Kidney (tissue), 14 donors: ENCODE results near the gene PHACTR1. TPM values are rescaled to one million over a fixed set of nuclear protein-coding genes. Genes with fewer than 3 reads are reported as not detected.

Experiments used
- DNase-seq, 5 donors: peaks; one replicate each; pipeline ENCODE4 v3.0.0-alpha.2; 2013 to 2020
- FAIRE-seq: peaks from 2 replicates; lab custom pipeline; 2012; peaks lifted over from hg19 to GRCh38; lab: Jason Lieb, UNC
- H3K27ac ChIP-seq, 2 donors: one replicate each; pipeline ENCODE4 v1.7.0; 2013; ENCODE audit warnings: low read depth in 2 of 2, low read length in 2 of 2, inconsistent platforms in 1 of 2
- H3K27me3 ChIP-seq: one replicate; pipeline ENCODE4 v1.7.1; 2013; ENCODE audit warnings: low read length, inconsistent platforms; ENCODE audit not compliant: control insufficient read depth, insufficient read depth
- H3K36me3 ChIP-seq, 3 donors: one replicate each; pipeline versions ENCODE4 v1.7.0 to v1.7.1; 2013; ENCODE audit warnings: low read length in 3 of 3, control low read depth in 1 of 3, inconsistent platforms in 1 of 3; ENCODE audit not compliant: insufficient read depth in 3 of 3, control insufficient read depth in 2 of 3
- H3K4me1 ChIP-seq, 3 donors: one replicate each; pipeline versions ENCODE4 v1.7.0 to v1.7.1; 2013; ENCODE audit warnings: low read length in 3 of 3, inconsistent platforms in 1 of 3, low read depth in 1 of 3; ENCODE audit not compliant: control insufficient read depth in 2 of 3, insufficient read depth in 2 of 3
- H3K4me3 ChIP-seq, 3 donors: one replicate each; pipeline versions ENCODE4 v1.7.0 to v1.8.1; 2013; ENCODE audit warnings: low read length in 3 of 3, control low read depth in 1 of 3, inconsistent platforms in 1 of 3
- H3K9ac ChIP-seq, 3 donors: one replicate each; pipeline versions ENCODE4 v1.7.0 to v1.7.1; 2013; ENCODE audit warnings: low read length in 3 of 3, control low read depth in 1 of 3, inconsistent platforms in 1 of 3
- H3K9me3 ChIP-seq, 3 donors: one replicate each; pipeline versions ENCODE4 v1.7.0 to v1.7.1; 2013; ENCODE audit warnings: low read length in 3 of 3, control low read depth in 1 of 3, inconsistent platforms in 1 of 3; ENCODE audit not compliant: control insufficient read depth in 2 of 3, insufficient read depth in 1 of 3
- CTCF ChIP-seq: IDR thresholded peaks from 3 replicates; pipeline ENCODE4 v1.5.1; 2012; ENCODE audit warnings: mild to moderate bottlenecking, moderate library complexity, borderline replicate concordance; ENCODE audit not compliant: insufficient read depth; ENCODE audit errors: extremely low read depth
- intact Hi-C: fragments of 100-400 bp; cut with DNase I; formaldehyde crosslinking; loops from one replicate; pipeline ENCODE4 v1.11.1; 2022
- polyA plus RNA-seq: library from polyadenylated mRNA; stranded (reverse); fragments of 350-450 nt; fragmentation: Illumina TruSeq; extraction: RNeasy Lipid Tissue Mini Kit (QIAGEN cat#74804); gene quantifications from one replicate; pipeline ENCODE4 v1.2.3, GENCODE V29; 2014; ENCODE audit warnings: low read depth, low replicate concordance; ENCODE audit not compliant: insufficient read depth
- total RNA-seq: library from RNA; stranded (reverse); fragmentation: NEBNext Ultra II Directional; extraction: Animal tissue kit (Norgen Biotek cat#: 25700); gene quantifications from one replicate; pipeline ENCODE4 v1.2.1, GENCODE V29; 2021
- donor health status: control.
- donor health status: control.
- donor health status: control.
- donor health status: control.
- donor health status: control.
- donor health status: DM: yes; HTN: yes; CAD: no.
- donor health status: Normal renal cell carcinoma (clear cell type).

PHACTR1 gene
- total and polyA plus RNA-seq, 2 donors from 2014 or later = 3.3 to 33.6 TPM

- Histone ChIP-seq H3K27me3 (no peaks in the 10 kb centered on the region), H3K9me3 (no peaks in the 10 kb centered on the region), H3K27ac (no peak overlapping the region), H3K36me3 (no peaks in the 10 kb centered on the region), H3K4me1 (no peaks in the 10 kb centered on the region), H3K9ac (no peak overlapping the region), H3K4me3 (no peak overlapping the region)
- FAIRE-seq (no peak), DNase-seq (no peak)
- intact Hi-C loops = no loop called here
- TF ChIP-seq CTCF = no peak
These were observed 468.0 kb downstream of the PHACTR1 start for GRCh38 chr6:13184547-13184946.

GRCh38 chr6:13186861-13187260 is 470.3 kb downstream of the PHACTR1 start:
- no peaks in the 10 kb centered on the region for H3K36me3 ChIP-seq

GRCh38 chr6:13187692-13188091 is 471.1 kb downstream of the PHACTR1 start:
- Histone ChIP-seq H3K27me3 (no peaks in the 10 kb centered on the region), H3K9ac (no peak overlapping the region), H3K4me3 (no peak overlapping the region), H3K27ac (no peak overlapping the region), H3K4me1 (no peaks in the 10 kb centered on the region), H3K36me3 (no peaks in the 10 kb centered on the region), H3K9me3 (no peaks in the 10 kb centered on the region)
- FAIRE-seq (no peak), DNase-seq (no peak)
- intact Hi-C loops = no loop called here
- TF ChIP-seq CTCF = no peak

More at GRCh38 chr6:13186861-13187260, 470.3 kb downstream of the PHACTR1 start:
- intact Hi-C loops = no loop called here
- FAIRE-seq (no peak), DNase-seq (no peak)
- H3K9ac ChIP-seq = no peak overlapping the region
- no peaks in the 10 kb centered on the region for H3K4me1 ChIP-seq
- no peaks in the 10 kb centered on the region for H3K27me3 ChIP-seq
- H3K27ac ChIP-seq = no peak overlapping the region
- no peaks in the 10 kb centered on the region for H3K9me3 ChIP-seq
- H3K4me3 ChIP-seq = no peak overlapping the region
- TF ChIP-seq CTCF = no peak

- H3K4me1 ChIP-seq = no peaks in the 10 kb centered on the region
- no peak overlapping the region for H3K27ac ChIP-seq
- H3K4me3 ChIP-seq = no peak overlapping the region
- intact Hi-C loops = no loop called here
- H3K9me3 ChIP-seq = no peaks in the 10 kb centered on the region
- FAIRE-seq (no peak), DNase-seq (peak in 3 of 5 donors; percentile 61 to 85 (median 83))
- no peaks in the 10 kb centered on the region for H3K27me3 ChIP-seq
- no peak for TF ChIP-seq CTCF
- H3K36me3 ChIP-seq = no peaks in the 10 kb centered on the region
- H3K9ac ChIP-seq = no peak overlapping the region
These were observed 471.7 kb downstream of the PHACTR1 start for GRCh38 chr6:13188306-13188705.
